ENCODE measurements around the gene TMEM132C.

Gene TMEM132C

DNA sequence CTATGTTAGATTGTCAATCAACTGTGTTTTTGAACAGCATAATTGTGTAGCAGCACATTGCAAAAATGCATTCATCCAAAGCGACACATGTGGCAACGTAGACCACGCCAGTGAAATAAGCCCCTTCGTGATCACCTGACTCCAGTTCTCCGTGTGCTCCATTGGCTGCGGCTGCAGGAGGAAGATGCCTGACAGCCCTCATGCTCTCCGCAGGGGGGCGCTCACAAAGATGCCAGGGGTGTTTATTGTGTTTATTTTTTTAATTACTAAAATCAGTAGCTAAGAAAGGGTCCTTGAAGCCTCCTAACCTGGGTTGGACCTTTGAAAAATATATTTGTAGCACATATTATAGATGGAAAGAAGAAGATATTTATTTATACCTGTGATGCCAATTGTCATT lies 440.5 kb downstream of the TMEM132C start:
- H3K4me2 ChIP-seq (ENCODE audit: low read length), result no peak overlapping the region
- TF ChIP-seq, protein P1, sequence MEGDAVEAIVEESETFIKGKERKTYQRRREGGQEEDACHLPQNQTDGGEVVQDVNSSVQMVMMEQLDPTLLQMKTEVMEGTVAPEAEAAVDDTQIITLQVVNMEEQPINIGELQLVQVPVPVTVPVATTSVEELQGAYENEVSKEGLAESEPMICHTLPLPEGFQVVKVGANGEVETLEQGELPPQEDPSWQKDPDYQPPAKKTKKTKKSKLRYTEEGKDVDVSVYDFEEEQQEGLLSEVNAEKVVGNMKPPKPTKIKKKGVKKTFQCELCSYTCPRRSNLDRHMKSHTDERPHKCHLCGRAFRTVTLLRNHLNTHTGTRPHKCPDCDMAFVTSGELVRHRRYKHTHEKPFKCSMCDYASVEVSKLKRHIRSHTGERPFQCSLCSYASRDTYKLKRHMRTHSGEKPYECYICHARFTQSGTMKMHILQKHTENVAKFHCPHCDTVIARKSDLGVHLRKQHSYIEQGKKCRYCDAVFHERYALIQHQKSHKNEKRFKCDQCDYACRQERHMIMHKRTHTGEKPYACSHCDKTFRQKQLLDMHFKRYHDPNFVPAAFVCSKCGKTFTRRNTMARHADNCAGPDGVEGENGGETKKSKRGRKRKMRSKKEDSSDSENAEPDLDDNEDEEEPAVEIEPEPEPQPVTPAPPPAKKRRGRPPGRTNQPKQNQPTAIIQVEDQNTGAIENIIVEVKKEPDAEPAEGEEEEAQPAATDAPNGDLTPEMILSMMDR (IDR thresholded peaks at IDR 0.05; ENCODE audit: low read depth, low read length, poor library complexity, severe bottlenecking), result no peak
- no peak for TF ChIP-seq EZH2phosphoT487 (IDR thresholded peaks at IDR 0.05; ENCODE audit: borderline replicate concordance, low read length)

DNA sequence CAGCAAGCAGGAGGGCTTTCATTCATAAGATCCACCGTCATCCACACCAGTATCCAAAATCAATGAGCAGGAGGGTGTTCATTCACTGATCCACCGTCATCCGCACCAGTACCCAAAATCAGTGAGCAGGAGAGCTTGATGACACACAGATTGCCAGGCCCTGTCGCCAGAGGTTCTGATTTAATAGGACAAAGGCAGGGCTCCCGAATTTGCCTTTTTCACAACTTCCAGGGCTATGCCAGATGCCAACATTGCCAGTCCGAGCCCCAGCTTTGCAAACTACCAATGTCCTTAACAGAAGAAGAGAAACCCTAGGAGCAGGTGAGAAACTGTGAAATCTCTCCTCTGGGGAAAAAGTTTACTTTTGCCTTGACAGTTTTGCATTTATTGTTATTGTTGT lies 441.8 kb downstream of the TMEM132C start:
- no peaks in the 10 kb centered on the region for H3K9me2 ChIP-seq (replicated peaks; ENCODE audit: control insufficient read depth, low read length)
- no peak overlapping the region for H3K4me2 ChIP-seq (ENCODE audit: low read length)
- no peaks in the 10 kb centered on the region for H3F3A ChIP-seq (ENCODE audit: control insufficient read depth, insufficient read depth)
- H3K79me2 ChIP-seq (ENCODE audit: control insufficient read depth, low read length), result no peaks in the 10 kb centered on the region
- TF ChIP-seq, protein P1 (IDR thresholded peaks at IDR 0.05; ENCODE audit: low read depth, low read length, poor library complexity, severe bottlenecking), result no peak
- no peak for TF ChIP-seq EZH2phosphoT487 (IDR thresholded peaks at IDR 0.05; ENCODE audit: borderline replicate concordance, low read length)
- no peaks in the 10 kb centered on the region for H3K36me3 ChIP-seq (ENCODE audit: control insufficient read depth, low read length)
- H3K4me3 ChIP-seq (ENCODE audit: low read length), result no peak overlapping the region
- H3K4me1 ChIP-seq (ENCODE audit: control insufficient read depth, low read length), result no peaks in the 10 kb centered on the region
- no peaks in the 10 kb centered on the region for H4K20me1 ChIP-seq (ENCODE audit: control insufficient read depth, insufficient read depth, low read depth, low read length)
- H3K9me3 ChIP-seq (ENCODE audit: control insufficient read depth, insufficient read depth, low read length), result no peaks in the 10 kb centered on the region
- no peaks in the 10 kb centered on the region; the same call in 1 of the 2 replicates for H3K27me3 ChIP-seq (ENCODE audit: control insufficient read depth, low read length)
- no peak overlapping the region for H3K27ac ChIP-seq (ENCODE audit: low read depth, low read length)

More for the DNA sequence above, 440.5 kb downstream of the TMEM132C start:
- no peaks in the 10 kb centered on the region for H3K36me3 ChIP-seq (ENCODE audit: control insufficient read depth, low read length)
- no peak overlapping the region for H3K27ac ChIP-seq (ENCODE audit: low read depth, low read length)
- H3K9me2 ChIP-seq (replicated peaks; ENCODE audit: control insufficient read depth, low read length), result no peaks in the 10 kb centered on the region
- no peaks in the 10 kb centered on the region for H3K4me1 ChIP-seq (ENCODE audit: control insufficient read depth, low read length)
- H3K27me3 ChIP-seq (ENCODE audit: control insufficient read depth, low read length), result no peaks in the 10 kb centered on the region; the same call in 1 of the 2 replicates
- H3K79me2 ChIP-seq (ENCODE audit: control insufficient read depth, low read length), result no peaks in the 10 kb centered on the region
- no peaks in the 10 kb centered on the region for H3K9me3 ChIP-seq (ENCODE audit: control insufficient read depth, insufficient read depth, low read length)
- H3F3A ChIP-seq (ENCODE audit: control insufficient read depth, insufficient read depth), result no peaks in the 10 kb centered on the region
- no peak overlapping the region for H3K4me3 ChIP-seq (ENCODE audit: low read length)
- no peaks in the 10 kb centered on the region for H4K20me1 ChIP-seq (ENCODE audit: control insufficient read depth, insufficient read depth, low read depth, low read length)

DNA sequence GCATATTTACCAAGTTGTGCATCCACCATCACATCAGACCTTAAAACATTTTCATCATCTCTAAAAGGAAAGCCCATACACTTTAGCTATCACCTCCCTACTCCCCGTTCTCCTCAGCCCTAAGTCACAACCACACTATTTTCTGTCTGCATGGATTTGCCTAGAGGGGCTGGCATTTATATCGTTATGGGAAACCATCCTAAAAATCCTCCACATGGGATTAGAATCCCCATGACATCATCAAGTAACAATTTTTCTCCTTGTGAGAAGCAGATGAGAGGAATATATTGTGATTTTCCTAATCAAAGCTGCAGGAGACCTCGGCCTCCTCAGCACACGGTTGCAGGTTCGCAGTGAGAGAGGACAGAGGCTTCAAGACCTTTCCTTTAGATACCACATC lies 442.7 kb downstream of the TMEM132C start:
- no peaks in the 10 kb centered on the region for H3K4me1 ChIP-seq (ENCODE audit: control insufficient read depth, low read length)
- TF ChIP-seq EZH2phosphoT487 (IDR thresholded peaks at IDR 0.05; ENCODE audit: borderline replicate concordance, low read length), result no peak
- TF ChIP-seq, protein P1 (IDR thresholded peaks at IDR 0.05; ENCODE audit: low read depth, low read length, poor library complexity, severe bottlenecking), result no peak
- H3K27me3 ChIP-seq (ENCODE audit: control insufficient read depth, low read length), result no peaks in the 10 kb centered on the region; the same call in 1 of the 2 replicates
- no peak overlapping the region for H3K27ac ChIP-seq (ENCODE audit: low read depth, low read length)
- no peaks in the 10 kb centered on the region for H3K79me2 ChIP-seq (ENCODE audit: control insufficient read depth, low read length)
- H3K4me2 ChIP-seq (ENCODE audit: low read length), result no peak overlapping the region
- H3K4me3 ChIP-seq (ENCODE audit: low read length), result no peak overlapping the region
- no peaks in the 10 kb centered on the region for H3K9me3 ChIP-seq (ENCODE audit: control insufficient read depth, insufficient read depth, low read length)
- H3K36me3 ChIP-seq (ENCODE audit: control insufficient read depth, low read length), result no peaks in the 10 kb centered on the region
- no peaks in the 10 kb centered on the region for H4K20me1 ChIP-seq (ENCODE audit: control insufficient read depth, insufficient read depth, low read depth, low read length)
- H3F3A ChIP-seq (ENCODE audit: control insufficient read depth, insufficient read depth), result no peaks in the 10 kb centered on the region
- no peaks in the 10 kb centered on the region for H3K9me2 ChIP-seq (replicated peaks; ENCODE audit: control insufficient read depth, low read length)

All from DOHH2 (cell line).